Neural cell (in vitro differentiated cells): ENCODE results near the gene EXOC4. TPM values are rescaled to one million over a fixed set of nuclear protein-coding genes. Genes with fewer than 3 reads are reported as not detected.

Source experiments
- H2AFZ ChIP-seq: fragments of 200-600, 300-800 bp; sonication (generic), shearing (Covaris generic); 2 replicates; pipeline ENCODE4 v1.6.0; 2014; ENCODE audit warnings: low read depth, mild to moderate bottlenecking, antibody characterized with exemption, low read length, moderate library complexity
- H3F3A ChIP-seq: fragments of 200-600 bp; shearing (Covaris generic); 2 replicates; pipeline ENCODE4 v1.6.1; 2016; ENCODE audit warnings: mild to moderate bottlenecking, moderate library complexity, mixed read lengths, antibody characterized with exemption, low read length; ENCODE audit not compliant: insufficient read depth, poor library complexity, severe bottlenecking
- H3K27ac ChIP-seq: fragments of 200-600, 300-800 bp; sonication (generic), shearing (Covaris generic); 2 replicates; pipeline ENCODE4 v1.5.1; 2014; ENCODE audit warnings: mild to moderate bottlenecking, low read length, moderate library complexity
- H3K27me3 ChIP-seq: fragments of 300-800, 200-600 bp; sonication (generic), shearing (Covaris generic); 2 replicates; pipeline ENCODE4 v1.6.0; 2014; ENCODE audit warnings: mild to moderate bottlenecking, low read depth, low read length, moderate library complexity; ENCODE audit not compliant: insufficient read depth
- H3K36me3 ChIP-seq: fragments of 300-800, 200-600 bp; sonication (generic), shearing (Covaris generic); 2 replicates; pipeline ENCODE4 v1.5.1; 2014; ENCODE audit warnings: mild to moderate bottlenecking, antibody characterized with exemption, low read length, moderate library complexity; ENCODE audit not compliant: insufficient read depth
- H3K4me2 ChIP-seq: fragments of 300-800, 200-600 bp; sonication (generic), shearing (Covaris generic); 2 replicates; pipeline ENCODE4 v1.6.0; 2014; ENCODE audit warnings: mild to moderate bottlenecking, low read length
- H3K4me3 ChIP-seq: fragments of 300-800, 200-600 bp; sonication (generic), shearing (Covaris generic); 2 replicates; pipeline ENCODE4 v1.5.1; 2014; ENCODE audit warnings: mild to moderate bottlenecking, low read length, moderate library complexity
- H3K79me2 ChIP-seq: fragments of 200-600 bp; shearing (Covaris generic); replicated peaks from 2 replicates; pipeline ENCODE4 v1.6.0; 2014; ENCODE audit warnings: mild to moderate bottlenecking, low read length, moderate library complexity; ENCODE audit not compliant: insufficient read depth
- H3K9ac ChIP-seq: fragments of 300-800, 200-600 bp; sonication (generic), shearing (Covaris generic); 2 replicates; pipeline ENCODE4 v1.6.1; 2016; ENCODE audit warnings: mild to moderate bottlenecking, low read length, mixed read lengths
- H3K9me2 ChIP-seq: fragments of 200-600 bp; shearing (Covaris generic); 2 replicates; pipeline ENCODE4 v1.6.1; 2016; ENCODE audit warnings: mild to moderate bottlenecking, low read length, mixed read lengths; ENCODE audit not compliant: insufficient read depth
- H3K9me3 ChIP-seq: fragments of 200-600, 300-800 bp; sonication (generic), shearing (Covaris generic); 2 replicates; pipeline ENCODE4 v1.6.1; 2016; ENCODE audit warnings: mild to moderate bottlenecking, mixed run types, low read length, moderate library complexity, mixed read lengths
- H4K20me1 ChIP-seq: fragments of 200-600 bp; shearing (Covaris generic); 2 replicates; pipeline ENCODE4 v1.6.1; 2016; ENCODE audit warnings: mild to moderate bottlenecking, mixed run types; ENCODE audit not compliant: insufficient read depth
- EP300 ChIP-seq: fragments of 450-650 bp; conservative IDR thresholded peaks from 2 replicates; pipeline ENCODE4 v1.6.1; 2014; ENCODE audit warnings: antibody characterized with exemption, mild to moderate bottlenecking, moderate library complexity; ENCODE audit not compliant: poor library complexity, severe bottlenecking
- EZH2 ChIP-seq: fragments of 200-600, 300-800 bp; shearing (Covaris generic), sonication (generic); IDR thresholded peaks from 2 replicates; pipeline ENCODE4 v1.6.1; 2014; ENCODE audit warnings: antibody characterized with exemption, low read length, borderline replicate concordance, mild to moderate bottlenecking; ENCODE audit not compliant: insufficient read depth, poor library complexity, severe bottlenecking
- MXI1 ChIP-seq: fragments of 450-650 bp; conservative IDR thresholded peaks from 2 replicates; pipeline ENCODE4 v1.6.1; 2014; ENCODE audit warnings: antibody characterized with exemption, mild to moderate bottlenecking; ENCODE audit not compliant: poor library complexity, severe bottlenecking
- POLR2AphosphoS5 ChIP-seq: IDR thresholded peaks from 2 replicates; pipeline ENCODE4 v1.6.1; 2012
- RAD21 ChIP-seq: fragments of 450-650 bp; conservative IDR thresholded peaks from 2 replicates; pipeline ENCODE4 v1.6.1; 2014; ENCODE audit warnings: antibody characterized with exemption, mild to moderate bottlenecking, moderate library complexity
- SMC3 ChIP-seq: fragments of 450-650 bp; conservative IDR thresholded peaks from 2 replicates; pipeline ENCODE4 v1.6.1; 2014; ENCODE audit warnings: antibody characterized with exemption, mild to moderate bottlenecking, moderate library complexity; ENCODE audit not compliant: poor library complexity
- TAF1 ChIP-seq: IDR thresholded peaks from 2 replicates; pipeline ENCODE4 v1.6.1; 2012; ENCODE audit warnings: low read depth
- polyA plus RNA-seq: library from polyadenylated mRNA; depleted of rRNA; stranded (reverse); fragments of >200 nt; gene quantifications from 2 replicates; pipeline ENCODE4 v1.2.3, GENCODE V29; 2014
- TF ChIP-seq, protein P1 (sequence below): IDR thresholded peaks from 2 replicates; pipeline ENCODE4 v1.6.1; 2012; ENCODE audit warnings: borderline replicate concordance

Gene EXOC4
- polyA plus RNA-seq, 1 donor from 2014 or later, result 36.5 TPM

DNA sequence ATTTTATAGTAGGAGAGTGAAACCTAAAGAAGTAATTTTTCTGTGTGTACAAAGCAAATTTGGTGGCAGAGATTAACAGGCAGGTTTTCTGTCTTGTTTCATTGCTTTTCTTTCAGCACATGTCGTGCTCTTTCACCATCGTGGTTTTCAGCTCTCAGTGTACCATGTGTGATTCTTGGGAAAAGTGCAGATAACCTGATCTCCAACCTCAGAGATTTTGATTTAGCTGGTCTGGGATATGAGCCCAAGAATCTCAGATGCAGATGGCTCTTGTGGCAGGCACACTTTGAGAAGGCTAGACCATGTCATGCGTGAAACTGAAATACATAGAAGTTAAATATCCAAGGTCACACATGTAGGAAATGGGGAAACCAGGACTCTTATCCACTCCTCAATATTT lies 317.4 kb downstream of the EXOC4 start:
- Histone ChIP-seq H3K9me2 (no peaks in the 10 kb centered on the region), H2AFZ (no peak overlapping the region), H4K20me1 (no peaks in the 10 kb centered on the region), H3F3A (no peaks in the 10 kb centered on the region), H3K4me3 (no peak overlapping the region), H3K9me3 (no peaks in the 10 kb centered on the region), H3K27me3 (no peaks in the 10 kb centered on the region), H3K27ac (no peak overlapping the region), H3K4me2 (no peak overlapping the region), H3K79me2 (no peaks in the 10 kb centered on the region), H3K36me3 (no peaks in the 10 kb centered on the region), H3K9ac (no peak overlapping the region)
- TF ChIP-seq MXI1, result no peak
- TF ChIP-seq TAF1, result no peak
- TF ChIP-seq POLR2AphosphoS5, result no peak
- no peak for TF ChIP-seq EP300
- TF ChIP-seq SMC3, result no peak
- TF ChIP-seq, protein P1, sequence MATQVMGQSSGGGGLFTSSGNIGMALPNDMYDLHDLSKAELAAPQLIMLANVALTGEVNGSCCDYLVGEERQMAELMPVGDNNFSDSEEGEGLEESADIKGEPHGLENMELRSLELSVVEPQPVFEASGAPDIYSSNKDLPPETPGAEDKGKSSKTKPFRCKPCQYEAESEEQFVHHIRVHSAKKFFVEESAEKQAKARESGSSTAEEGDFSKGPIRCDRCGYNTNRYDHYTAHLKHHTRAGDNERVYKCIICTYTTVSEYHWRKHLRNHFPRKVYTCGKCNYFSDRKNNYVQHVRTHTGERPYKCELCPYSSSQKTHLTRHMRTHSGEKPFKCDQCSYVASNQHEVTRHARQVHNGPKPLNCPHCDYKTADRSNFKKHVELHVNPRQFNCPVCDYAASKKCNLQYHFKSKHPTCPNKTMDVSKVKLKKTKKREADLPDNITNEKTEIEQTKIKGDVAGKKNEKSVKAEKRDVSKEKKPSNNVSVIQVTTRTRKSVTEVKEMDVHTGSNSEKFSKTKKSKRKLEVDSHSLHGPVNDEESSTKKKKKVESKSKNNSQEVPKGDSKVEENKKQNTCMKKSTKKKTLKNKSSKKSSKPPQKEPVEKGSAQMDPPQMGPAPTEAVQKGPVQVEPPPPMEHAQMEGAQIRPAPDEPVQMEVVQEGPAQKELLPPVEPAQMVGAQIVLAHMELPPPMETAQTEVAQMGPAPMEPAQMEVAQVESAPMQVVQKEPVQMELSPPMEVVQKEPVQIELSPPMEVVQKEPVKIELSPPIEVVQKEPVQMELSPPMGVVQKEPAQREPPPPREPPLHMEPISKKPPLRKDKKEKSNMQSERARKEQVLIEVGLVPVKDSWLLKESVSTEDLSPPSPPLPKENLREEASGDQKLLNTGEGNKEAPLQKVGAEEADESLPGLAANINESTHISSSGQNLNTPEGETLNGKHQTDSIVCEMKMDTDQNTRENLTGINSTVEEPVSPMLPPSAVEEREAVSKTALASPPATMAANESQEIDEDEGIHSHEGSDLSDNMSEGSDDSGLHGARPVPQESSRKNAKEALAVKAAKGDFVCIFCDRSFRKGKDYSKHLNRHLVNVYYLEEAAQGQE, result no peak
- no peak for TF ChIP-seq EZH2

DNA sequence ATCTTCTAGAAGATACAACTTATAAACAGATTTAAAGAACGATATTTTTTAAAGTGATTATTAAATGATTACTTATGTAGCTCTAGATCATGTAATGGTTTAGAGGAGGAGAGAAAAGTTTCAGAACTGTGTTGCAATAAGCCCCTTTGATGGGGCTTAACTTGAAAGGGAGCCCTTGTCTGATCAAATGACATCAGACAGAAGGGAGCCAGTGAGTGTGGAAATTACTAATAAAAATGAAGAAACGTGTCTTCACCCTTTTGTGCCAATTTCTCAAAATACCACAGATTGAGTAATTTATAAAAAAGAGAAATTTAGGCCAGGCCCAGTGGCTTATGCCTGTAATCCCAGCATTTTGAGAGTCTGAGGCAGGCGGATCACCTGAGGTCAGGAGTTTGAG lies 318.2 kb downstream of the EXOC4 start:
- no peak overlapping the region for H3K9ac ChIP-seq
- H3K36me3 ChIP-seq, result no peaks in the 10 kb centered on the region
- no peaks in the 10 kb centered on the region for H4K20me1 ChIP-seq
- H3K27ac ChIP-seq, result no peak overlapping the region
- no peak overlapping the region for H2AFZ ChIP-seq
- H3K9me2 ChIP-seq, result no peaks in the 10 kb centered on the region
- no peaks in the 10 kb centered on the region for H3K79me2 ChIP-seq
- no peaks in the 10 kb centered on the region for H3K9me3 ChIP-seq
- no peaks in the 10 kb centered on the region for H3K27me3 ChIP-seq
- no peaks in the 10 kb centered on the region for H3F3A ChIP-seq
- no peak overlapping the region for H3K4me2 ChIP-seq
- H3K4me3 ChIP-seq, result no peak overlapping the region
- TF ChIP-seq RAD21 (no peak), MXI1 (no peak), EP300 (no peak)
- TF ChIP-seq, protein P1, result no peak
